Uterus (tissue), 4 donors: ENCODE results near the gene TSPY9. TPM values are rescaled to one million over a fixed set of nuclear protein-coding genes. Genes with fewer than 3 reads are reported as not detected.
"Not testable (repeated sequence)": the region's sequence is repeated elsewhere in the genome, so short reads cannot be mapped to it uniquely, and the experiment has no call there.

Experiments
- DNase-seq, 2 donors: peaks; one replicate each; pipeline ENCODE4 v3.0.0-alpha.2; 2019 to 2020
- H3K27ac ChIP-seq, 2 donors: fragments of 200-600 bp; sonication (generic); 1 replicate in 1 of 2; 2 replicates in 1 of 2; pipeline ENCODE4 v1.5.1; 2016 to 2018
- H3K27me3 ChIP-seq, 2 donors: fragments of 200-600 bp; sonication (generic); one replicate each; pipeline ENCODE4 v1.5.1; 2018 to 2019; ENCODE audit warnings: control low read depth in 1 of 2
- H3K36me3 ChIP-seq, 2 donors: fragments of 200-600 bp; sonication (generic); one replicate each; pipeline ENCODE4 v1.5.1; 2019; ENCODE audit warnings: control low read depth in 1 of 2
- H3K4me1 ChIP-seq, 2 donors: fragments of 200-600 bp; sonication (generic); one replicate each; pipeline ENCODE4 v1.5.1; 2018 to 2019; ENCODE audit warnings: control low read depth in 1 of 2
- H3K4me3 ChIP-seq, 2 donors: fragments of 200-600 bp; sonication (generic); 1 replicate in 1 of 2; 2 replicates in 1 of 2; pipeline ENCODE4 v1.5.1; 2018 to 2019; ENCODE audit warnings: mild to moderate bottlenecking in 1 of 2
- H3K9me3 ChIP-seq, 2 donors: fragments of 200-600 bp; sonication (generic); one replicate each; pipeline ENCODE4 v1.5.1; 2019; ENCODE audit warnings: control low read depth in 1 of 2
- intact Hi-C: fragments of 100-400 bp; cut with DNase I; formaldehyde crosslinking; loops from one replicate; pipeline ENCODE4 v1.15.1; 2023; ENCODE audit warnings: low total_unique reads
- total RNA-seq, 4 donors: library from RNA; depleted of rRNA in 3 of 4; stranded (reverse); fragments of >200 nt in 3 of 4; gene quantifications; one replicate each; pipeline versions ENCODE4 v1.1.0 to v1.2.4, GENCODE V29; 2014 to 2023
- donor health status: DM: yes; HTN: yes; CAD: no.

TSPY9 gene
- not detected for total RNA-seq

- H3K9me3 ChIP-seq, H3K4me1 ChIP-seq, H3K27ac ChIP-seq, H3K36me3 ChIP-seq, H3K4me3 ChIP-seq, DNase-seq, intact Hi-C loops, H3K27me3 ChIP-seq: not testable (repeated sequence)
Measured at GRCh38 chrY:9486967-9487366, at the start of gene TSPY9. Gene TSPY9, plus strand, starts transcription at chrY:9487267. Its CDS starts 46 bp downstream, at chrY:9487313.

GRCh38 chrY:9466655-9467054 is 20.4 kb upstream of the TSPY9 start, which contains the start of gene TSPY1:
Gene TSPY1, plus strand, starts transcription at chrY:9466955. Its CDS starts 46 bp downstream, at chrY:9467001.
- H3K9me3 ChIP-seq, H3K27ac ChIP-seq, intact Hi-C loops, H3K4me1 ChIP-seq, H3K4me3 ChIP-seq, H3K36me3 ChIP-seq, H3K27me3 ChIP-seq, DNase-seq: not testable (repeated sequence)

GRCh38 chrY:9504396-9504795 is 17.3 kb downstream of the TSPY9 start:
- DNase-seq, H3K27ac ChIP-seq, H3K4me3 ChIP-seq, H3K4me1 ChIP-seq, H3K27me3 ChIP-seq, H3K9me3 ChIP-seq, intact Hi-C loops, H3K36me3 ChIP-seq: not testable (repeated sequence)

- H3K36me3 ChIP-seq, H3K9me3 ChIP-seq, DNase-seq, H3K4me3 ChIP-seq, H3K27ac ChIP-seq, H3K4me1 ChIP-seq, intact Hi-C loops, H3K27me3 ChIP-seq: not testable (repeated sequence)
Measured at GRCh38 chrY:9516287-9516686, 29.2 kb downstream of the TSPY9 start.

GRCh38 chrY:9527580-9527979 is 40.5 kb downstream of the TSPY9 start, which contains the start of gene TSPY10:
Gene TSPY10, plus strand, starts transcription at chrY:9527880. Its CDS starts 46 bp downstream, at chrY:9527926.
- intact Hi-C loops, H3K36me3 ChIP-seq, H3K4me3 ChIP-seq, DNase-seq, H3K4me1 ChIP-seq, H3K9me3 ChIP-seq, H3K27me3 ChIP-seq, H3K27ac ChIP-seq: not testable (repeated sequence)

Other genes with a start within 250 kb of the TSPY9 start
- not detected for gene TSPY4, start 149.8 kb upstream of the TSPY9 start, total RNA-seq
- not detected for gene TSPY8, start 129.5 kb upstream of the TSPY9 start, total RNA-seq
- not detected for gene TSPY3, start 88.8 kb upstream of the TSPY9 start, total RNA-seq
- not detected for gene TSPY1, start 20.3 kb upstream of the TSPY9 start, total RNA-seq
- not detected for gene TSPY10, start 40.6 kb downstream of the TSPY9 start, total RNA-seq